OCI-LY7 (cell line): ENCODE results near the gene FRMPD4.

Experiments
- CTCF ChIP-seq: fragments of 200-600 bp; sonication (generic); conservative IDR thresholded peaks from 2 replicates; pipeline ENCODE4 v1.5.1; 2014; ENCODE audit warnings: mild to moderate bottlenecking, antibody characterized with exemption, low read length, moderate library complexity, mixed read lengths
- EZH2phosphoT487 ChIP-seq: fragments of 200-600 bp; sonication (generic); IDR thresholded peaks from 2 replicates; pipeline ENCODE4 v1.6.1; 2018; ENCODE audit warnings: low read depth, borderline replicate concordance, mild to moderate bottlenecking, mixed run types, antibody characterized with exemption, low read length, moderate library complexity, mixed read lengths

GRCh38 chrX:12360383-12360782 lies 222.1 kb downstream of the FRMPD4 start:
- TF ChIP-seq CTCF (no peak), EZH2phosphoT487 (no peak)
